B cell (primary cell): ENCODE data around the gene ZCCHC24. TPM values are rescaled to one million over a fixed set of nuclear protein-coding genes. Genes with fewer than 3 reads are reported as not detected.

Experiments
- ATAC-seq: fragments of 200-7000 bp; cut with Tn5 transposase; one replicate; pipeline ENCODE4 v1.10.0; 2021; ENCODE audit warnings: low read depth, mild to moderate bottlenecking, moderate number of reproducible peaks, moderate library complexity
- CTCF ChIA-PET: fragments of 350-600 bp; sonication (Branson Sonifier 250); formaldehyde crosslinking; loops from one replicate; lab custom pipeline; 2021; ENCODE audit warnings: antibody characterized with exemption, inconsistent platforms; lab: Charles Lee
- POLR2A ChIA-PET: fragments of 350-600 bp; sonication (Branson Sonifier 250); formaldehyde crosslinking; loops from one replicate; lab custom pipeline; 2021; ENCODE audit warnings: antibody characterized with exemption; lab: Charles Lee
- DNase-seq: peaks from one replicate; pipeline ENCODE4 v3.0.0; 2013
- H2AFZ ChIP-seq: 2 replicates; pipeline ENCODE4 v1.6.1; 2012; ENCODE audit warnings: mild to moderate bottlenecking, low read depth, low read length; ENCODE audit not compliant: insufficient read depth, poor library complexity, severe bottlenecking
- H3K27ac ChIP-seq, 2 donors: 1 replicate in 1 of 2; 2 replicates in 1 of 2; pipeline ENCODE4 v1.5.1; 2012 to 2013; ENCODE audit warnings: low read length in 2 of 2, mild to moderate bottlenecking in 2 of 2, moderate library complexity in 1 of 2
- H3K27me3 ChIP-seq, 4 experiments: fragments of 200-600 bp in 1 of 4; sonication (generic) in 1 of 4; replicated peaks in 1 of 4; 1 replicate in 2 of 4; 2 replicates in 2 of 4; pipeline versions ENCODE4 v1.6.1 to v1.7.0; 2013 to 2016; ENCODE audit warnings: low read length in 3 of 4, mild to moderate bottlenecking in 2 of 4, mixed read lengths in 1 of 4, moderate library complexity in 1 of 4; ENCODE audit not compliant: insufficient read depth in 4 of 4, control insufficient read depth in 3 of 4; ENCODE audit errors: control extremely low read depth in 1 of 4
- H3K36me3 ChIP-seq, 2 experiments: replicated peaks in 1 of 2; 1 replicate in 1 of 2; 2 replicates in 1 of 2; pipeline versions ENCODE4 v1.6.1 to v1.7.1; 2013; ENCODE audit warnings: low read length in 1 of 2; ENCODE audit not compliant: insufficient read depth in 2 of 2, control insufficient read depth in 1 of 2; ENCODE audit errors: control extremely low read depth in 1 of 2, extremely low read depth in 1 of 2
- H3K4me1 ChIP-seq, 2 donors: fragments of 200-600 bp in 1 of 2; sonication (generic) in 1 of 2; 1 replicate in 1 of 2; 2 replicates in 1 of 2; pipeline versions ENCODE4 v1.5.1 to v1.6.1; 2013 to 2017; ENCODE audit warnings: low read length in 2 of 2; ENCODE audit not compliant: control insufficient read depth in 2 of 2, insufficient read depth in 2 of 2
- H3K4me2 ChIP-seq: replicated peaks from 2 replicates; pipeline ENCODE3; 2012; ENCODE audit warnings: mild to moderate bottlenecking, low read depth, low read length; ENCODE audit not compliant: poor library complexity, severe bottlenecking
- H3K4me3 ChIP-seq, 5 experiments: fragments of 200-600 bp in 1 of 5; sonication (generic) in 1 of 5; 1 replicate in 3 of 5; 2 replicates in 2 of 5; pipeline versions ENCODE4 v1.5.1 to v1.7.0; 2011 to 2016; ENCODE audit warnings: low read length in 4 of 5, mild to moderate bottlenecking in 4 of 5, low read depth in 2 of 5, control low read depth in 1 of 5, moderate library complexity in 1 of 5; ENCODE audit not compliant: insufficient read depth in 1 of 5; ENCODE audit errors: control extremely low read depth in 1 of 5, extremely low read depth in 1 of 5
- H3K79me2 ChIP-seq: fragments of 200-600 bp; sonication (generic); one replicate; pipeline ENCODE4 v1.6.0; 2016; ENCODE audit warnings: low read length; ENCODE audit not compliant: control insufficient read depth, insufficient read depth
- H3K9ac ChIP-seq: fragments of 200-600 bp; sonication (generic); 2 replicates; pipeline ENCODE4 v1.6.1; 2017; ENCODE audit warnings: mild to moderate bottlenecking, low read length, moderate library complexity
- H3K9me3 ChIP-seq, 3 donors: one replicate each; pipeline versions ENCODE4 v1.6.1 to v1.7.1; 2013; ENCODE audit warnings: low read length in 2 of 3; ENCODE audit not compliant: control insufficient read depth in 2 of 3, insufficient read depth in 1 of 3; ENCODE audit errors: control extremely low read depth in 1 of 3
- H4K20me1 ChIP-seq: 2 replicates; pipeline ENCODE4 v1.6.0; 2012; ENCODE audit warnings: mild to moderate bottlenecking, low read length; ENCODE audit not compliant: insufficient read depth, control insufficient read depth, poor library complexity, severe bottlenecking
- H3K27ac Mint-ChIP-seq: one replicate; pipeline ENCODE4 v1.8.0; 2021; ENCODE audit warnings: mixed read lengths
- H3K27me3 Mint-ChIP-seq: one replicate; pipeline ENCODE4 v1.8.0; 2021; ENCODE audit warnings: mixed read lengths
- H3K4me1 Mint-ChIP-seq: one replicate; pipeline ENCODE4 v1.8.0; 2021; ENCODE audit warnings: mixed read lengths
- H3K4me3 Mint-ChIP-seq: one replicate; pipeline ENCODE4 v1.8.0; 2021; ENCODE audit warnings: mixed read lengths
- H3K9me3 Mint-ChIP-seq: one replicate; pipeline ENCODE4 v1.8.0; 2022; ENCODE audit warnings: mixed read lengths; ENCODE audit not compliant: insufficient read depth
- EZH2 ChIP-seq: IDR thresholded peaks from 2 replicates; pipeline ENCODE4 v1.6.1; 2012; ENCODE audit warnings: borderline replicate concordance, low read depth, mild to moderate bottlenecking, moderate library complexity, low read length; ENCODE audit not compliant: insufficient read depth, poor library complexity, severe bottlenecking
- WGBS: methylation state at CpG from one replicate; pipeline ENCODE4 v1.1.5; 2013; ENCODE audit warnings: missing lambda C conversion rate; ENCODE audit not compliant: insufficient coverage; 5-methylcytosine and 5-hydroxymethylcytosine counted together
- intact Hi-C: fragments of 100-400 bp; cut with micrococcal nuclease; formaldehyde crosslinking; loops from one replicate; pipeline ENCODE4 v1.10.0; 2022
- polyA plus RNA-seq: library from polyadenylated mRNA; depleted of rRNA; stranded (reverse); fragments of >200 nt; gene quantifications from 2 replicates; pipeline ENCODE4 v1.2.3, GENCODE V29; 2012
- total RNA-seq, 2 donors: library from RNA; stranded (reverse); fragments of 120-200 nt in 1 of 2; gene quantifications; 1 replicate in 1 of 2; 2 replicates in 1 of 2; pipeline versions ENCODE4 v1.2.3 to v1.2.4, GENCODE V29; 2013 to 2022
- TF ChIP-seq, protein P1 (sequence below): fragments of 200-600 bp; IDR thresholded peaks from one replicate; pipeline ENCODE4 v1.8.0; 2022; ENCODE audit warnings: antibody characterized with exemption, mild to moderate bottlenecking

Gene ZCCHC24
- total and polyA plus RNA-seq, 2 donors (not counting 1 experiment from before 2014, with no cell fraction given), result 0.34 to 2.3 TPM

DNA sequence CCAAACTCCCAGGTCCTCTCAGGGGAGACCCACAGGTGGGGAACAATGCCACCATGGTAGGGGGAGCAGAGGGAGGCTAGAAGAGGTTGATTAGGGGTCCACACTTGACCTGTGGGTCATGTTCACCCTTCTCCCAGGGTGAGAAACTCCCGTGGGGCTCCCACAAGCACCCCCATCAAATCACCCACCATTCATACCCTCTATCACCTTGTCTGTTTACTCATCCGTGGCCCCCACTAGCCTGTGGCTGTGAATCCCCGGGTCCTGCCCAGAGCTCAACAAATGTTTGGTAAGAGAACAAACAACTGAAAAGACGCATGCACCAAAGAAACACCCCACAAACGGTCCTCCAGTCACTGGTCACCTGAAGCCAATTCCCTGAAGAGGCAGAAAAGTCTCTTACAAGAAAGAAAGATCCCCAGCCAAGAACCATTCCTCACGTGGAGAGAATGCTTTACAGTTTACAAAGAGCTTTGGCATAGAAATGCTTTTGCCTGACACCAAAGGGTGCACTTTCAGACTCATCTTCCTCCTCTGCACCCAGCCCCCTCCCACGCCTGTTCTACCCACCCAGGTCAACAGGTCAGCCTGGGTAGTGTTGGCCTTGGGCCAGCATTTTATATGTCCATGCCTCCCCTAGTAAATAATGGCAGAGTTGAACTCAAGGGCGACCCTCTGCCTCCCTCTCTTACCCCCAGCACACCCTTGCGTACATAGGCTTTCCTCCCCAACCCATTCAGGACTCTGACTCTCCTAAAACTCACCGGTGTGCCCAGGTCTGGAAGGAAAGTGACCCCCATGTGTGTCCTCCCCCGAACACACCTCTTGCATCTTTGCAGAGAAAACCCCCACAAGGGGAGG lies 1.9 kb downstream of the ZCCHC24 start:
- Mint-ChIP-seq H3K27me3 (peaks cover 4% of the 10 kb centered on the region), H3K4me3 (peak overlapping the region; percentile 94), H3K9me3 (no peaks in the 10 kb centered on the region), H3K4me1 (peaks cover 26% of the 10 kb centered on the region), H3K27ac (peak overlapping the region; percentile 86)
- Histone ChIP-seq H3K9ac (peak overlapping the region; percentile 71), H3K27ac (no peak overlapping the region), H3K79me2 (no peaks in the 10 kb centered on the region), H3K4me3 (peak overlapping the region in 4 of 5 experiments; percentile 44 to 73 (median 69)), H3K36me3 (no peaks in the 10 kb centered on the region), H4K20me1 (peaks cover 7% of the 10 kb centered on the region), H3K9me3 (peaks cover 0 to 2% (median 0%) of the 10 kb centered on the region in 3 donors), H2AFZ (peak overlapping the region; percentile 67), H3K4me1 (peaks cover 18 to 29% of the 10 kb centered on the region in 2 donors), H3K4me2 (peak overlapping the region; percentile 93), H3K27me3 (peaks cover 0 to 17% (median 7%) of the 10 kb centered on the region in 4 experiments)
- DNase-seq (no peak), ATAC-seq (no peak)
- no peak for TF ChIP-seq EZH2
- TF ChIP-seq, protein P1, sequence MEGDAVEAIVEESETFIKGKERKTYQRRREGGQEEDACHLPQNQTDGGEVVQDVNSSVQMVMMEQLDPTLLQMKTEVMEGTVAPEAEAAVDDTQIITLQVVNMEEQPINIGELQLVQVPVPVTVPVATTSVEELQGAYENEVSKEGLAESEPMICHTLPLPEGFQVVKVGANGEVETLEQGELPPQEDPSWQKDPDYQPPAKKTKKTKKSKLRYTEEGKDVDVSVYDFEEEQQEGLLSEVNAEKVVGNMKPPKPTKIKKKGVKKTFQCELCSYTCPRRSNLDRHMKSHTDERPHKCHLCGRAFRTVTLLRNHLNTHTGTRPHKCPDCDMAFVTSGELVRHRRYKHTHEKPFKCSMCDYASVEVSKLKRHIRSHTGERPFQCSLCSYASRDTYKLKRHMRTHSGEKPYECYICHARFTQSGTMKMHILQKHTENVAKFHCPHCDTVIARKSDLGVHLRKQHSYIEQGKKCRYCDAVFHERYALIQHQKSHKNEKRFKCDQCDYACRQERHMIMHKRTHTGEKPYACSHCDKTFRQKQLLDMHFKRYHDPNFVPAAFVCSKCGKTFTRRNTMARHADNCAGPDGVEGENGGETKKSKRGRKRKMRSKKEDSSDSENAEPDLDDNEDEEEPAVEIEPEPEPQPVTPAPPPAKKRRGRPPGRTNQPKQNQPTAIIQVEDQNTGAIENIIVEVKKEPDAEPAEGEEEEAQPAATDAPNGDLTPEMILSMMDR, result no peak
- ChIA-PET CTCF (interaction anchor here (1.1 to 2.5 kb wide), 3 partner anchors 25 to 70 kb away, joined by 3 to 19 read pairs (median 3); no protein-coding TSS in a partner anchor), POLR2A (interaction anchor here (1.1 kb wide), 1 partner anchor 96 kb away, joined by 3 read pairs; no protein-coding TSS in a partner anchor)
- WGBS, result 69% methylated on average over 8 of the region's 11 CpGs
- intact Hi-C loops, result loop anchor here (2.0 to 10.0 kb wide), 4 partner anchors 59 to 761 kb away; partner anchors contain the start of gene ANXA11
